Type B pancreatic cell (in vitro differentiated cells): ENCODE measurements around the gene GRID2. TPM values are rescaled to one million over a fixed set of nuclear protein-coding genes. Genes with fewer than 3 reads are reported as not detected.

Experiments
- DNase-seq: peaks from one replicate; pipeline ENCODE4 v3.0.0; 2021; ENCODE audit warnings: mixed read lengths; ENCODE audit not compliant: unreplicated experiment; ENCODE audit errors: extremely low spot score
- H3K27ac Mint-ChIP-seq: 2 replicates; pipeline ENCODE4 v1.8.0; 2021; ENCODE audit warnings: mild to moderate bottlenecking, mixed read lengths
- H3K27me3 Mint-ChIP-seq: 2 replicates; pipeline ENCODE4 v1.8.0; 2021; ENCODE audit warnings: mixed read lengths
- H3K36me3 Mint-ChIP-seq: 2 replicates; pipeline ENCODE4 v1.8.0; 2021; ENCODE audit warnings: mixed read lengths
- H3K4me1 Mint-ChIP-seq: one replicate; pipeline ENCODE4 v1.8.0; 2021; ENCODE audit warnings: mixed read lengths; ENCODE audit not compliant: unreplicated experiment
- H3K4me3 Mint-ChIP-seq: 2 replicates; pipeline ENCODE4 v1.8.0; 2021; ENCODE audit warnings: mild to moderate bottlenecking, mixed read lengths
- H3K9me3 Mint-ChIP-seq: 2 replicates; pipeline ENCODE4 v1.8.0; 2021; ENCODE audit warnings: mixed read lengths
- total RNA-seq: library from RNA; stranded (reverse); gene quantifications from 2 replicates; pipeline ENCODE4 v1.2.1, GENCODE V29; 2021; ENCODE audit warnings: low replicate concordance
- TF ChIP-seq, protein P1 (sequence below): fragments of 200-600 bp; sonication (generic); conservative IDR thresholded peaks from 2 replicates; pipeline ENCODE4 v1.5.0; 2021; ENCODE audit warnings: antibody characterized with exemption, mild to moderate bottlenecking

GRID2 gene
- total RNA-seq, 1 donor from 2014 or later = 1.7 TPM

DNA sequence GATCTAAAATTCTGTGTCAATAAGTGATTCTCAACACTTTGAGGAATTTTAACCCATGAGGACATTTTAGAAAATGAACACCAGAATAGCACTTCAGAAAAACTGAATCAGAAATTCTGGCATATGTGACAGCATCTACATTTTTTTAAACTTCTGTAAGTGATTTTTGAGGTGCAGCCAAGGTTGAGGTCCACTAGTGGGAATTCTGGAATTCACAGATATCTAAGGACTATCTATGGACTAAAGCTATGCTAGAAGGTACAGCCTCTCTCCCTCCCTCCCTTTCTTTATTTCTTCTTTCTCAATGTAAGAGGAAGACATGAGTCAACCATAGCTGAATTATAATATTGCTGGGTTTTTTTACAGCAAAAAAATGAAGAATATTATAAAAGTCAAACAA, 1016.6 kb downstream of the GRID2 start:
- H3K9me3 Mint-ChIP-seq = no peaks in the 10 kb centered on the region
- H3K36me3 Mint-ChIP-seq = no peaks in the 10 kb centered on the region
- no peak for DNase-seq
- H3K4me3 Mint-ChIP-seq = no peak overlapping the region
- TF ChIP-seq, protein P1, sequence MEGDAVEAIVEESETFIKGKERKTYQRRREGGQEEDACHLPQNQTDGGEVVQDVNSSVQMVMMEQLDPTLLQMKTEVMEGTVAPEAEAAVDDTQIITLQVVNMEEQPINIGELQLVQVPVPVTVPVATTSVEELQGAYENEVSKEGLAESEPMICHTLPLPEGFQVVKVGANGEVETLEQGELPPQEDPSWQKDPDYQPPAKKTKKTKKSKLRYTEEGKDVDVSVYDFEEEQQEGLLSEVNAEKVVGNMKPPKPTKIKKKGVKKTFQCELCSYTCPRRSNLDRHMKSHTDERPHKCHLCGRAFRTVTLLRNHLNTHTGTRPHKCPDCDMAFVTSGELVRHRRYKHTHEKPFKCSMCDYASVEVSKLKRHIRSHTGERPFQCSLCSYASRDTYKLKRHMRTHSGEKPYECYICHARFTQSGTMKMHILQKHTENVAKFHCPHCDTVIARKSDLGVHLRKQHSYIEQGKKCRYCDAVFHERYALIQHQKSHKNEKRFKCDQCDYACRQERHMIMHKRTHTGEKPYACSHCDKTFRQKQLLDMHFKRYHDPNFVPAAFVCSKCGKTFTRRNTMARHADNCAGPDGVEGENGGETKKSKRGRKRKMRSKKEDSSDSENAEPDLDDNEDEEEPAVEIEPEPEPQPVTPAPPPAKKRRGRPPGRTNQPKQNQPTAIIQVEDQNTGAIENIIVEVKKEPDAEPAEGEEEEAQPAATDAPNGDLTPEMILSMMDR = no peak
- H3K27me3 Mint-ChIP-seq = no peaks in the 10 kb centered on the region
- no peak overlapping the region for H3K27ac Mint-ChIP-seq
- no peaks in the 10 kb centered on the region for H3K4me1 Mint-ChIP-seq

DNA sequence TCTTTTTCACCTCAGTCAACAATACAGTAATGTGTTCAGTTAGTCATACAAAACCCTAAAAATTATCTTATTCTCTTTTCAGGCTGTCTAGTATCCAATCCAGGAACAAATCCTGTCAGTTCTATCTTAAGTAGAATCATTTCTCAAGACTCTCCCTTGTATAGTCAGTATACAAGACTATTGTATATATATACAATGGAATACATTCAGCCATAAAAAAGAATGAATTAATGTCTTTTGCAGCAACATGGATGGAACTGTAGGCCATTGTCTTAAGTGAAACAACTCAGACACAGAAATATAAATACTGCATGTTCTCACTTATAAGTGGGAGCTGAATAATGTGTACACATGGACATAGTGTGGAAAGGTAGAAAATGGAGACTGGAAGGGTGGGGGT, 1023.6 kb downstream of the GRID2 start:
- H3K4me3 Mint-ChIP-seq = no peak overlapping the region
- no peaks in the 10 kb centered on the region for H3K36me3 Mint-ChIP-seq
- no peaks in the 10 kb centered on the region for H3K27me3 Mint-ChIP-seq
- no peak for DNase-seq
- H3K27ac Mint-ChIP-seq = no peak overlapping the region
- no peaks in the 10 kb centered on the region for H3K9me3 Mint-ChIP-seq
- TF ChIP-seq, protein P1 = no peak
- H3K4me1 Mint-ChIP-seq = no peaks in the 10 kb centered on the region

DNA sequence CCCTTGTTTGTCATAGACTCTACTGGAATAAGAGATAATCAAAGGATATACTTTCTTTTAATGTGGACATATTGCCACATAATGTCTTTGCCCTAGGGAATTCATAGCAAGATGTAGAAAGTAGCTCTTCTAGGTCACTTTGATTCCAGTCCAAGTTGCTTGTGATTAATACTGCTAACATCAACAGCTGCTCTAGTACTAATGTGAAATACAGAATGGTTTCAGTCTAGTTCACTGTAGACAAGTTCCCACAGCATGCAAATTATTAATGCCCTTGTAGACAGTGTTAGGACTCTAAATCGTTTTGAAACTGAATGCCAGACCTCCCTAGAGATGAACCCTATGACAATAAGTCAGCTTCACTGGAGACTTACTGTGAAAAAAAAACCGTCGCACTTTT, 1030.2 kb downstream of the GRID2 start:
- TF ChIP-seq, protein P1 = no peak
- H3K4me1 Mint-ChIP-seq = peaks cover 4% of the 10 kb centered on the region

DNA sequence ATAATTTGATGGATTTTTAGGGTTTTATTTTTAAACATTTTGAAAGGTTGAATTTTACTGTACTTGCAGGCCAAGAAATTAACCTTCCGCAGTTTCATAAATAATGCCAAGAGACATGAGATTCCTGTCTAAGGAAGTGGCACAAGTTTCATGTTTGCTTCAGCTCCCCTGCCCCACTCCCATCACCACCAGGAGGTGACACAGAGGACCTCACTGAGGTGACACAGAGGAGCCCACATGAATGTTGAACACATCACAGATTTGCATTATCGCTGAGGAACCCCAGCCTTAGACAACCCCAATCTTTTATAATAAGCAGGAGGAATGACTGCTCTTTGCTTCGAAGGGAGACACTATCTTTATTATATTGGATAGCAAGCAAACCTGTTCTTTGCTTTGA, 1033.4 kb downstream of the GRID2 start:
- no peaks in the 10 kb centered on the region for H3K36me3 Mint-ChIP-seq
- H3K4me1 Mint-ChIP-seq = peaks cover 4% of the 10 kb centered on the region
- H3K9me3 Mint-ChIP-seq = no peaks in the 10 kb centered on the region
- no peaks in the 10 kb centered on the region for H3K27me3 Mint-ChIP-seq
- TF ChIP-seq, protein P1 = no peak
- DNase-seq = no peak
- H3K27ac Mint-ChIP-seq = no peak overlapping the region
- H3K4me3 Mint-ChIP-seq = no peak overlapping the region

More for the DNA sequence above, 1030.2 kb downstream of the GRID2 start:
- no peaks in the 10 kb centered on the region for H3K36me3 Mint-ChIP-seq
- no peak overlapping the region for H3K27ac Mint-ChIP-seq
- no peak for DNase-seq
- no peaks in the 10 kb centered on the region for H3K9me3 Mint-ChIP-seq
- no peak overlapping the region for H3K4me3 Mint-ChIP-seq
- no peaks in the 10 kb centered on the region for H3K27me3 Mint-ChIP-seq

DNA sequence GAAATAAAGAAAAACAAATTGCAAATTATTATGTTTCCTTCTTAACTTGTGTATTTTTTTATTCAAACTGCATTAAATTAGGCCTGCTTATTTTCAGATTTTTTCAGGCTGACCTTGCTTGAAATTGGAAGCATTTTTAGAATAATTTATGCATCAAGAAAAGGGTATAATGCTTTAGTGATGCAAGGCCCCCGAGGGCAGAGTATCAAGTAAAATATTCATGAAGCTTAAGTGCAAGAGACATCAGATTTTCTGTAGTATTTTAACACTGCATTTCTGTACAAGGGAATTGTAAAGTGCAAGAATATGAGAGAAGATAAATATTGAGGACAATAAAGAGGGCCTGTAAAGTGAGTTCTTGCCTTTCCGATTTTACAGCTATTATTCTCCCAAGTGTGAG, 1039.0 kb downstream of the GRID2 start:
- DNase-seq = no peak
- no peaks in the 10 kb centered on the region for H3K9me3 Mint-ChIP-seq
- H3K36me3 Mint-ChIP-seq = no peaks in the 10 kb centered on the region
- H3K4me1 Mint-ChIP-seq = no peaks in the 10 kb centered on the region
- no peaks in the 10 kb centered on the region for H3K27me3 Mint-ChIP-seq
- TF ChIP-seq, protein P1 = no peak
- H3K4me3 Mint-ChIP-seq = no peak overlapping the region
- H3K27ac Mint-ChIP-seq = no peak overlapping the region

DNA sequence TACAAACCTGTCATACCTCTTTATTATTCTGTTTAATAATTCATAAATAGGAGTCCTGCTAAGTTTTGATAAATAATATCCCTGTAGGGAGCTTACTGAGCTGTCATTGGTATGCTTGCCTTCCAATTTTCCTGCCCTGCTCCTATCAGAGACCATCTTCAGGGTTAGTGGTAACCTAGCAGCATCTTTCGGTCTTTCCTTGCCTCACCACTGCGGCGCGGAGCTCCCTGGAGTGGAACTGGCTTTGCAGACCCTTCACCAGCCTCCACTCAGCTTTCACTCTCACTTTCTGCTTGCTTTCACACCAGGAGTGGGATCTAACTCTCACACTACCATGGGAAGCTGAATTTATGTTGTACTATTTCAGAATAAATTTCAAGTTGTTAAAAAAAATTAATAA, 1043.1 kb downstream of the GRID2 start:
- H3K27ac Mint-ChIP-seq = no peak overlapping the region
- H3K9me3 Mint-ChIP-seq = no peaks in the 10 kb centered on the region
- no peak overlapping the region for H3K4me3 Mint-ChIP-seq
- TF ChIP-seq, protein P1 = no peak
- DNase-seq = no peak
- H3K36me3 Mint-ChIP-seq = no peaks in the 10 kb centered on the region
- H3K27me3 Mint-ChIP-seq = no peaks in the 10 kb centered on the region
- no peaks in the 10 kb centered on the region for H3K4me1 Mint-ChIP-seq
